Cardiac muscle cell (in vitro differentiated cells and primary cell): ENCODE data around the gene CCNB2. TPM values are rescaled to one million over a fixed set of nuclear protein-coding genes. Genes with fewer than 3 reads are reported as not detected.

ENCODE experiments used
- DNase-seq, 2 donors: peaks; one replicate each; pipeline versions ENCODE4 v3.0.0 to v3.0.0-alpha.2; 2010 to 2017; ENCODE audit warnings: low read depth in 1 of 2, low spot score in 1 of 2
- H3K27ac ChIP-seq: fragments of 200-600 bp; sonication (generic); 2 replicates; pipeline ENCODE4 v1.5.1; 2016
- H3K27me3 ChIP-seq: fragments of 200-600 bp; sonication (generic); 2 replicates; pipeline ENCODE4 v1.6.0; 2016; ENCODE audit warnings: control low read depth
- H3K36me3 ChIP-seq: fragments of 200-600 bp; sonication (generic); 2 replicates; pipeline ENCODE4 v1.5.1; 2016; ENCODE audit warnings: control low read depth
- H3K4me1 ChIP-seq: fragments of 200-600 bp; sonication (generic); 2 replicates; pipeline ENCODE4 v1.8.1; 2017; ENCODE audit warnings: low read depth, mild to moderate bottlenecking, mixed run types
- H3K4me3 ChIP-seq: fragments of 200-600 bp; sonication (generic); 2 replicates; pipeline ENCODE4 v1.5.1; 2016; ENCODE audit warnings: mild to moderate bottlenecking
- H3K9me3 ChIP-seq: fragments of 200-600 bp; sonication (generic); 2 replicates; pipeline ENCODE4 v1.5.1; 2017; ENCODE audit warnings: low read depth, mild to moderate bottlenecking, control low read depth
- polyA plus RNA-seq: library from polyadenylated mRNA; unstranded; fragments of >200 nt; fragmentation: Nextera tagmentation; extraction: Ambion mirVana; gene quantifications from 2 replicates; pipeline ENCODE4 v1.2.1, GENCODE V29; 2016
- total RNA-seq: library from RNA; depleted of rRNA; stranded (reverse); fragments of >200 nt; gene quantifications from 2 replicates; pipeline ENCODE4 v1.2.3, GENCODE V29; 2016
- TF ChIP-seq, protein P1 (sequence below): IDR thresholded peaks from 2 replicates; pipeline ENCODE4 v1.5.1; 2012; ENCODE audit warnings: low read depth, mild to moderate bottlenecking, low read length

Gene CCNB2
- total and polyA plus RNA-seq, 2 experiments from 2014 or later: 10.5 to 86.1 TPM

DNA sequence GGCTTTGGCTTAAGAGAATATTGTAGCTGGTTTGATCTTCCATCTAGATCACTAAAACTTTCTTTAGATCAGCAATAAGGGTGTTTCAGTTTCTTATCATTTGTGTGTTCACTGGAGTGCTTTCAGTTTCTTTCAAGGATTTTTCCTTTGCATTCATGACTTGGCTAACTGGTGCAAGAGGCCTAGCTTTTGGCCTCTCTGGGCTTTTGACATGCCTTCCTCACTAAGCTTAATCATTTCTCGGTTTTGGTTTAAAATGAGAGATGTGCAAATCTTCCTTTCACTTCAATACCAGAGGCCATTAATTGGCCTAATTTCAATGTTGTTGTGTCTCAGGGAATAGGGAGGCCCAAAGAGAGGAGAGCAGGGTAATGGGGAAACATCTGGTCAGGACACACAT is 30.3 kb upstream of the CCNB2 start:
- no peak for DNase-seq
- Histone ChIP-seq H3K36me3 (peaks cover 27% of the 10 kb centered on the region), H3K4me1 (no peaks in the 10 kb centered on the region), H3K4me3 (no peak overlapping the region), H3K9me3 (no peaks in the 10 kb centered on the region), H3K27ac (no peak overlapping the region), H3K27me3 (no peaks in the 10 kb centered on the region)
- TF ChIP-seq, protein P1, sequence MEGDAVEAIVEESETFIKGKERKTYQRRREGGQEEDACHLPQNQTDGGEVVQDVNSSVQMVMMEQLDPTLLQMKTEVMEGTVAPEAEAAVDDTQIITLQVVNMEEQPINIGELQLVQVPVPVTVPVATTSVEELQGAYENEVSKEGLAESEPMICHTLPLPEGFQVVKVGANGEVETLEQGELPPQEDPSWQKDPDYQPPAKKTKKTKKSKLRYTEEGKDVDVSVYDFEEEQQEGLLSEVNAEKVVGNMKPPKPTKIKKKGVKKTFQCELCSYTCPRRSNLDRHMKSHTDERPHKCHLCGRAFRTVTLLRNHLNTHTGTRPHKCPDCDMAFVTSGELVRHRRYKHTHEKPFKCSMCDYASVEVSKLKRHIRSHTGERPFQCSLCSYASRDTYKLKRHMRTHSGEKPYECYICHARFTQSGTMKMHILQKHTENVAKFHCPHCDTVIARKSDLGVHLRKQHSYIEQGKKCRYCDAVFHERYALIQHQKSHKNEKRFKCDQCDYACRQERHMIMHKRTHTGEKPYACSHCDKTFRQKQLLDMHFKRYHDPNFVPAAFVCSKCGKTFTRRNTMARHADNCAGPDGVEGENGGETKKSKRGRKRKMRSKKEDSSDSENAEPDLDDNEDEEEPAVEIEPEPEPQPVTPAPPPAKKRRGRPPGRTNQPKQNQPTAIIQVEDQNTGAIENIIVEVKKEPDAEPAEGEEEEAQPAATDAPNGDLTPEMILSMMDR: no peak

GRCh38 chr15:59087731-59088130 is 17.2 kb upstream of the CCNB2 start:
- Histone ChIP-seq H3K27ac (no peak overlapping the region), H3K4me1 (no peaks in the 10 kb centered on the region), H3K27me3 (no peaks in the 10 kb centered on the region), H3K9me3 (no peaks in the 10 kb centered on the region), H3K36me3 (peaks cover 52% of the 10 kb centered on the region), H3K4me3 (no peak overlapping the region)
- DNase-seq: no peak
- TF ChIP-seq, protein P1: no peak

- Histone ChIP-seq H3K27ac (no peak overlapping the region), H3K36me3 (peaks cover 77% of the 10 kb centered on the region), H3K4me3 (no peak overlapping the region), H3K9me3 (no peaks in the 10 kb centered on the region), H3K27me3 (no peaks in the 10 kb centered on the region), H3K4me1 (no peaks in the 10 kb centered on the region)
- DNase-seq: no peak
- TF ChIP-seq, protein P1: no peak
Measured at GRCh38 chr15:59094077-59094476, 10.9 kb upstream of the CCNB2 start.

DNA sequence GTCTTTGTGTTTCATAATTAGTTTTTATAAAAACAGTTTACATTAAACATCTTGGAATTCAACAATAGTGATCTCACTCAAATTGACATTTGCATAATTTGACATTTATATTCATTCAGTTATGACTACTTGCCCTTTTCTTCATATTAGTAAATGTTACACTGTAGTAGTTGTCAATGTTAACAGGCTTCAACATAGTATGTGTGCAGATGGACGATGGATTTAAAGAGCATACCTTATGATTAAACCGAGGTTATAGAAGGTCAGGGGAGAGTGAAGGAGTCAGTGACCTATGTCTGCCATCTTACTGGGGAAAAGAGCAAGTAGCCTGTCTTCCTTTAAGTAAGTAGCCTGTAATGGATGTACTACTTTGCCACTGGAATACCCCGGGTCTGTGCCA is 8.5 kb upstream of the CCNB2 start:
- no peak for DNase-seq
- H3K9me3 ChIP-seq: no peaks in the 10 kb centered on the region
- no peak overlapping the region for H3K4me3 ChIP-seq
- H3K27me3 ChIP-seq: no peaks in the 10 kb centered on the region
- H3K4me1 ChIP-seq: no peaks in the 10 kb centered on the region
- TF ChIP-seq, protein P1: no peak
- no peak overlapping the region for H3K27ac ChIP-seq
- peaks cover 55% of the 10 kb centered on the region for H3K36me3 ChIP-seq

DNA sequence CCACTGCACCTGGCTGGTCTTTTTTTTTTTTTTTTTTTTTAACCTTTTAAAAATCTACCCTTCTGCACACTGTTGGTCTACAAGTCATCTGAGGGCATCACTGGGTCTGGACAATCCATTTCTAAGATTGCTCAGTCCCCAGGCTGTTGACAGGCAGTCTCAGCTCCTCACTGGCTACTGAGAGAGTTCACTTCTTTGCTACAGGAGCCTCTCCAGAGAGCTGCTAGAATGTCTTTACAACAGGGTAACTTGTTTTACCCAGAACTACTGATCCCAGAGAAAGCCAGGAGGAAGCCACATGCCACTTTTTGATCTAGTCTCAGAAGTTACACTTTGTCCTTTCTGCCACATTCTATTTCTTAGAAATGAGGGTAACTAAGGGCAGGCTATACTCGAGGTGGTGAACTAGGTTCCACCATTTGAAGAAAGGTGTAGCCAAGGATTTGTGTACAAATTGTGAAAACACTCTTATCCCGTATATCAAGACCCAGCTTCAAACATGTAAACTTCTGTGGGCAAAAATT is 5.7 kb upstream of the CCNB2 start:
- peak in 1 of 2 donors; percentile 9 for DNase-seq
- TF ChIP-seq, protein P1: no peak
- no peaks in the 10 kb centered on the region for H3K4me1 ChIP-seq
- peaks cover 29% of the 10 kb centered on the region for H3K36me3 ChIP-seq
- no peak overlapping the region for H3K4me3 ChIP-seq
- peak overlapping the region; percentile 15 for H3K27ac ChIP-seq
- no peaks in the 10 kb centered on the region for H3K9me3 ChIP-seq
- no peaks in the 10 kb centered on the region for H3K27me3 ChIP-seq

GRCh38 chr15:59104602-59104911 is 389 bp upstream of the CCNB2 start:
- no peak for DNase-seq
- H3K36me3 ChIP-seq: peaks cover 3% of the 10 kb centered on the region
- H3K4me3 ChIP-seq: peak overlapping the region; percentile 81
- no peaks in the 10 kb centered on the region for H3K27me3 ChIP-seq
- peak overlapping the region; percentile 91 for H3K27ac ChIP-seq
- TF ChIP-seq, protein P1: no peak
- H3K4me1 ChIP-seq: peaks cover 4% of the 10 kb centered on the region
- no peaks in the 10 kb centered on the region for H3K9me3 ChIP-seq
